Mucosa of descending colon (tissue), 3 donors: ENCODE measurements around the gene GPR89A. TPM values are rescaled to one million over a fixed set of nuclear protein-coding genes. Genes with fewer than 3 reads are reported as not detected.
A peak's percentile ranks its signal among the peaks of the same experiment; 100 is the strongest.
"Not testable (repeated sequence)": the region's sequence is repeated elsewhere in the genome, so short reads cannot be mapped to it uniquely, and the experiment has no call there.

Source experiments
- ATAC-seq: fragments of 200-7000 bp; cut with Tn5 transposase; one replicate; pipeline ENCODE4 v1.9.1; 2020; ENCODE audit warnings: mild to moderate bottlenecking, moderate library complexity
- DNase-seq, 3 donors: peaks; one replicate each; pipeline ENCODE4 v3.0.0-alpha.2; 2020
- H3K36me3 ChIP-seq: fragments of 200-600 bp; one replicate; pipeline ENCODE4 v1.8.0; 2021; ENCODE audit warnings: low read depth, mild to moderate bottlenecking
- H3K4me1 ChIP-seq: fragments of 200-600 bp; one replicate; pipeline ENCODE4 v1.8.0; 2021; ENCODE audit warnings: low read depth, mild to moderate bottlenecking
- H3K4me3 ChIP-seq: fragments of 200-600 bp; one replicate; pipeline ENCODE4 v1.8.0; 2021; ENCODE audit warnings: mild to moderate bottlenecking
- H3K9me3 ChIP-seq: fragments of 200-600 bp; one replicate; pipeline ENCODE4 v1.8.0; 2021; ENCODE audit warnings: mild to moderate bottlenecking
- CTCF ChIP-seq: fragments of 200-600 bp; IDR thresholded peaks from one replicate; pipeline ENCODE4 v1.8.0; 2022; ENCODE audit warnings: antibody characterized with exemption, mild to moderate bottlenecking
- intact Hi-C, 2 donors: fragments of 100-400 bp; cut with DNase I in 1 of 2; cut with micrococcal nuclease in 1 of 2; formaldehyde crosslinking; loops; one replicate each; pipeline versions ENCODE4 v1.11.0 to v1.11.1; 2022; cut with DNase I, micrococcal nuclease
- total RNA-seq, 3 donors: library from RNA; stranded (reverse); fragmentation: NEBNext Ultra II Directional in 2 of 3; extraction: Animal tissue kit (Norgen Biotek cat#: 25700) in 2 of 3; gene quantifications; one replicate each; pipeline versions ENCODE4 v1.2.1 to v1.2.4, GENCODE V29; 2021 to 2023
- donor health status: DM: no; HTN: no; CAD: no; lungs with moderate emphysema.
- donor health status: DM: no; HTN: no; CAD: no.
- donor health status: DM: no; HTN: yes; CAD: no.

The GPR89A gene
- total RNA-seq, 3 donors from 2014 or later, result 14.4 to 19.4 (median 17.8) TPM

DNA sequence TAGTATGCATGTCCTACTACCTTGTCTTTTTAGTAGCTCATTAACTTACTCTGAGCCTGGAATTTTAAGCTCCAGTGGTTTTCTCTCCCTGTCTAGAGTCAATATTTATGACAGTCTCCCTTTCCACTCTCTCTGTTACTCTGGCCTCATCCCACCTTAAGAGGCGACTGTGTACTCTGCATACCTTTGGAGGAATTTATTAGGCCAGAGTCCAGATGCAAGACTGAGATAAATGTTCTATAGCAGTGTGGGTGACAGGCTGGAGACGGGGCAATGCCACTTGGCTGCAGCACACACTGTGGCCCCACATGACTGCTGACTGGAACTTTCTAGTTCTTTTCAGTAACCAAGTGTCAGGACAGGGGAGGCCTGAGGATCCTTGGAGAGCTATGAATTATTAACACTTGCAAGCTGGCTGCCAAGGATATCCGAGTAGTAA, 103.4 kb downstream of the GPR89A start:
- Histone ChIP-seq H3K36me3 (no peaks in the 10 kb centered on the region), H3K4me1 (no peaks in the 10 kb centered on the region), H3K4me3 (no peak overlapping the region), H3K9me3 (no peaks in the 10 kb centered on the region)
- TF ChIP-seq CTCF, result no peak
- DNase-seq (no peak), ATAC-seq (peak; percentile 14)
- intact Hi-C loops, result no loop called here

DNA sequence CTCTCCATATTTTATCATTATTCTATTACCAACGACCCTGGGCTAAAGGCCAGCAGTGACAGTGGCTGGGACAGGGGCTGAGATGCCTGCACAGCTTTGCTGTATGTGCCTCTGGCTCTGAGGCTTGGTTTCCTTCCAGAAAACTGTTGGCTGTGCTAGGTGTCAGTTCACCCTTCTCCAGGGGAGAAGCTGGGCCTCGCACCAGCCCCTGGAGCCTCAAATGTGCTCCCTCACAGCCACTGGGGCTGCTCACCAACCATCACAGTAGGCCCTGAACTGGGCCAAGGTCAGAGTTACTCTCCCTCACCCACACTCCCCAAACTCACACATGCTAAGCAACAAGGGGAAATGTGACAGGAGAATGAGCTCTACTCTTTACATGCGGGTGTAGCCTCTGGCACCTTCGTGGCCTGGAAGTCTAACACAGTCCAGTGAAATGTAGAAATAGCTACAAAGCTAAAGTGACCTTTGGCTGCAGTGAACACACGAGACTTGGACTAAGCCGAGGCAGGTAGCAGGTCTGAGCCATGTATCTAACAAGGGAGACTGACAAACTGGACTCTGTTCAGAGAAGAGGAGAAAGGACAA, 106.8 kb downstream of the GPR89A start:
- ATAC-seq (peak; percentile 48), DNase-seq (no peak)
- intact Hi-C loops, result no loop called here
- TF ChIP-seq CTCF, result no peak
- Histone ChIP-seq H3K36me3 (no peaks in the 10 kb centered on the region), H3K4me3 (no peak overlapping the region), H3K4me1 (no peaks in the 10 kb centered on the region), H3K9me3 (no peaks in the 10 kb centered on the region)

DNA sequence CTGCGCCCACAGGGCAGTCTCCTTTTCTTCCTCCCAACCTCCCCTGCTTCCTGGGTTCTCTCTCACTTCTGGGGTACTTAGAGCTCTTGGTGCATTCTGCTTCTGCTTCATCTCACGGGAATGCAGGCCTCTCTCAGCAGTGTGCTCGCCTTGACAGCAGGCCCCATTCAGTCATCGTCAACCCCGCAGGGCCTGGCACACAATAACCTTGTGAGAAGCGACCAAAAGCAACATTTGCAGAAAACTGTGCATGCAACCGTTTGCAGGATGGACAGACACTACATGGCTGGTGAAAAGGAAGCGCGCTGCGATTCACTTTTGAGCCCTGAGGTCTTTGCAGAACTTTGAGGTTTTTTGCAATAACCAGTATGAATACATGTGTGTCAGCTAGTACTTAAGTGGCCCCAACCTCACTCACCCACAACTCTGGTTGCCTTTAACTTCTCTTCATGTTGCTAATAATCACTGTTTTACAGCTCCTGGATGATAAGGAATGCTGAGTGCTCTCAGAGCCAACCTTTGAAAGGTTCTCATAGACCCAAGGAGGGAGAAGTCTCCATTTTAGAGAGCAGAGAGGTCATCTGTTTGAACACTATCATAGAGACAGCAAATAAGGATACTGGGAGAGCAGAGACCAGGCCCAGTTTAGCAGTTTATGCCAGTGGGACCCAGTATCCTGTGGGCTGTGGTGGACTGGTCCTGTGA, 109.0 kb downstream of the GPR89A start:
- intact Hi-C loops, result no loop called here
- no peaks in the 10 kb centered on the region for H3K9me3 ChIP-seq
- no peak for TF ChIP-seq CTCF
- ATAC-seq (no peak), DNase-seq (no peak)
- H3K4me1 ChIP-seq, result no peaks in the 10 kb centered on the region
- H3K36me3 ChIP-seq, result no peaks in the 10 kb centered on the region
- no peak overlapping the region for H3K4me3 ChIP-seq

- intact Hi-C loops, result no loop called here
- TF ChIP-seq CTCF, result no peak
- ATAC-seq, result peak; percentile 28
- no peaks in the 10 kb centered on the region for H3K9me3 ChIP-seq
- H3K4me1 ChIP-seq, result no peaks in the 10 kb centered on the region
- H3K4me3 ChIP-seq, result no peak overlapping the region
- no peak for DNase-seq
- H3K36me3 ChIP-seq, result no peaks in the 10 kb centered on the region
Observed at GRCh38 chr1:145717833-145718232, 110.0 kb downstream of the GPR89A start.

GRCh38 chr1:145718465-145718864, 110.7 kb downstream of the GPR89A start:
- H3K4me1 ChIP-seq, DNase-seq, ATAC-seq, H3K9me3 ChIP-seq, H3K36me3 ChIP-seq, H3K4me3 ChIP-seq, intact Hi-C loops: not testable (repeated sequence)

DNA sequence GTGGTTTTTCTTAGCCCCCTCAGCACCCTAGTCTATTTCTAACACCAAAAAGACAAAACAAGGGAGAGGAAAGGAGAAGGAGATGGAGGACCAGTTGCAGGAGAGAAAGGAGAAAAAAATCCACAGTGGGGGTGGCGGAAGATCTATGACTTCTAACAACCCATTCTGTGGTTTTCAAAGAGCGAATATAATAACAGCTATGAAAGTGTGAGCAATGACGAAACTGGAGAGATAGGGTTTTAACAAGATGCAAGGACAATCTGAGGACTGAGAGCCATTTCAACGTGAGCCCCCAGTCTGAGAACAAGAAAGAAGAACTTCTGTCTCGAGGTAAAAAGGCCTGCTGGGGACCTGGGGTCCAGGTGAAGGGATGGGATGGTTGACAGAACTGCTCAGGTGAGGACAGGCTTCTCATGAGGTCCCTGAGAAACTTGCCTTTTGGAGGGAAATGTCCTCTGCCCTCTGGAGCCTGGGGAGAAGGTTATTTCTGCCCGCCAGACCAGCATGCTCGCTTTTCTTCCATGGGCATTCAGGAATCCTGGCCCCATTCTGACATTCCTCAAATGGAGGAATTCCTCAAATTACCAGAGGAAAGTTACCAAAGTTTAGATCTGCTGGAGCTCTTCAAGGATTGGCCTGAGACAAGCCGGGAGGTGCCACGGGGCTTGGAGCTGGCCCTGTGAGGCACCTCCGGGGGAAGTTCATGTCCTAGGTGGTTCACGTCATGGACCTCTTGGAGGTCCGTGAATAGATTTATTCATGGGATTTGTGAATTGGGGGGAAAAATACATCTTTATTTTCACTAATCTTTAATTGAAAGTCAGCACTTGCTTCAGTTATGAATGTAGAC, 111.7 kb downstream of the GPR89A start, which contains the start of gene CD160:
TSS of gene CD160 (plus strand) at position 270 of the 850 bp plus-strand sequence. CDS start 8,829 bp downstream, outside the sequence.
- H3K9me3 ChIP-seq, result no peaks in the 10 kb centered on the region
- ATAC-seq, result no peak
- H3K4me1 ChIP-seq, result no peaks in the 10 kb centered on the region
- no peak for DNase-seq
- no peaks in the 10 kb centered on the region for H3K36me3 ChIP-seq
- no peak for TF ChIP-seq CTCF
- no peak within 1 kb of the TSS for H3K4me3 ChIP-seq
- intact Hi-C loops, result no loop called here
